PC-9 (cell line): ENCODE results near the gene FAM81A. TPM values are rescaled to one million over a fixed set of nuclear protein-coding genes. Genes with fewer than 3 reads are reported as not detected.
"Not testable (repeated sequence)": the region's sequence is repeated elsewhere in the genome, so short reads cannot be mapped to it uniquely, and the experiment has no call there.

ENCODE experiments used
- BruUV-seq: library from RNA; stranded (reverse); fragments of 400-500 nt; replicated peaks from 2 replicates; lab custom pipeline; 2021; lab: Mats Ljungman, UMichigan
- CTCF ChIA-PET: fragments of 300-600 bp; sonication (Branson Sonifier 250); formaldehyde crosslinking; loops from one replicate; lab custom pipeline; 2022; ENCODE audit warnings: antibody characterized with exemption; lab: Charles Lee
- POLR2A ChIA-PET: fragments of 300-600 bp; sonication (Branson Sonifier 250); formaldehyde crosslinking; loops from one replicate; lab custom pipeline; 2022; ENCODE audit warnings: antibody characterized with exemption; ENCODE audit not compliant: unreplicated experiment; lab: Charles Lee
- DNase-seq, 2 experiments: peaks; one replicate each; pipeline versions ENCODE4 v3.0.0 to v3.0.0-alpha.2; 2015 to 2022; ENCODE audit warnings: mixed read lengths in 1 of 2
- H2AFZ ChIP-seq: fragments of 200-600 bp; sonication (generic); 2 replicates; pipeline ENCODE4 v1.8.1; 2017; ENCODE audit warnings: antibody characterized with exemption
- H3F3A ChIP-seq: fragments of 200-600 bp; sonication (generic); 2 replicates; pipeline ENCODE4 v1.8.1; 2017; ENCODE audit warnings: antibody characterized with exemption, mild to moderate bottlenecking, low read depth; ENCODE audit not compliant: insufficient read depth
- H3K27ac ChIP-seq: fragments of 200-600 bp; sonication (generic); 2 replicates; pipeline ENCODE4 v1.6.1; 2016; ENCODE audit warnings: mixed run types
- H3K27me3 ChIP-seq: fragments of 200-600 bp; sonication (generic); 2 replicates; pipeline ENCODE4 v1.6.1; 2016; ENCODE audit warnings: low read depth, mixed run types; ENCODE audit not compliant: insufficient read depth
- H3K36me3 ChIP-seq: fragments of 200-600 bp; sonication (generic); 2 replicates; pipeline ENCODE4 v1.6.1; 2016; ENCODE audit warnings: low read depth, mixed run types
- H3K4me1 ChIP-seq: fragments of 200-600 bp; sonication (generic); replicated peaks from 2 replicates; pipeline ENCODE4 v1.6.1; 2016; ENCODE audit warnings: mixed run types; ENCODE audit not compliant: insufficient read depth
- H3K4me2 ChIP-seq: fragments of 200-600 bp; sonication (generic); 2 replicates; pipeline ENCODE4 v1.6.1; 2017; ENCODE audit warnings: mixed run types
- H3K4me3 ChIP-seq: fragments of 200-600 bp; sonication (generic); 2 replicates; pipeline ENCODE4 v1.6.1; 2016; ENCODE audit warnings: mixed run types
- H3K79me2 ChIP-seq: fragments of 200-600 bp; sonication (generic); 2 replicates; pipeline ENCODE4 v1.6.1; 2017; ENCODE audit warnings: low read depth, mixed run types
- H3K9me2 ChIP-seq: fragments of 200-600 bp; sonication (generic); 2 replicates; pipeline ENCODE4 v1.8.1; 2017; ENCODE audit warnings: mild to moderate bottlenecking; ENCODE audit not compliant: insufficient read depth
- H3K9me3 ChIP-seq: fragments of 200-600 bp; sonication (generic); 2 replicates; pipeline ENCODE4 v1.8.1; 2016; ENCODE audit warnings: low read depth; ENCODE audit not compliant: insufficient read depth
- H4K20me1 ChIP-seq: fragments of 200-600 bp; sonication (generic); 2 replicates; pipeline ENCODE4 v1.8.1; 2017; ENCODE audit not compliant: insufficient read depth
- EZH2 ChIP-seq: fragments of 200-600 bp; sonication (generic); IDR thresholded peaks from 2 replicates; pipeline ENCODE4 v1.8.0; 2017; ENCODE audit warnings: antibody characterized with exemption, low read depth
- intact Hi-C: fragments of 100-400 bp; cut with micrococcal nuclease; formaldehyde crosslinking; loops from one replicate; pipeline ENCODE4 v1.10.0; 2022; ENCODE audit not compliant: unreplicated experiment
- total RNA-seq: library from RNA; stranded (reverse); gene quantifications from 2 replicates; pipeline ENCODE4 v1.2.3, GENCODE V29; 2021
- TF ChIP-seq, protein P1 (sequence below): fragments of 200-600 bp; sonication (generic); conservative IDR thresholded peaks from 2 replicates; pipeline ENCODE4 v1.6.1; 2017; ENCODE audit warnings: mixed run types, antibody characterized with exemption, mild to moderate bottlenecking, moderate library complexity

The FAM81A gene
- total RNA-seq, 1 experiment from 2014 or later, result 7.0 TPM

DNA sequence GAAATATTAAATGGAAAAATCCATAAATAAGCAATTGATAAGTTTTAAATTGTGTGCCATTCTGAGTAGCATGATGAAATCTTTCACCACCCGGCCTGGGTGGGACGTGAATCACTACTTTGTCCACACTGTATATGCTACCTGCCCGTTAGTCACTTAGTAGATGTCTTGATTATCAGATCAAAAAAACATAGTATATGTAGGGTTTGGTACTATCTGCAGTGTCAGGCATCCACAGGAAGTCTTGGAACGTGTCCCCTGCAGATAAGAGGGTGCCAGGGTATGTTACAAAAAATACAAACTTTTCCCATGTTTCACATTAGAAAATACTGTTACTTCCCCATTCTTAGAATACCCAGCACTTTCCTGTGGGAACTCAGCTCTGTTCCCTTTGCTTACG is 35.2 kb downstream of the FAM81A start:
- H3F3A ChIP-seq, result no peaks in the 10 kb centered on the region
- H3K4me3 ChIP-seq, result no peak overlapping the region
- H3K27ac ChIP-seq, result no peak overlapping the region
- intact Hi-C loops, result no loop called here
- H3K4me1 ChIP-seq, result no peaks in the 10 kb centered on the region
- CTCF ChIA-PET, result interaction anchor here (0.6 kb wide), 1 partner anchor 34 kb away, joined by 3 read pairs; no protein-coding TSS in a partner anchor
- no peak overlapping the region for H2AFZ ChIP-seq
- H3K79me2 ChIP-seq, result no peaks in the 10 kb centered on the region
- BruUV-seq, result no TSS peak
- no peak overlapping the region for H3K4me2 ChIP-seq
- no peaks in the 10 kb centered on the region for H3K36me3 ChIP-seq
- H3K9me2 ChIP-seq, result no peaks in the 10 kb centered on the region
- H4K20me1 ChIP-seq, result no peaks in the 10 kb centered on the region
- H3K27me3 ChIP-seq, result no peaks in the 10 kb centered on the region
- POLR2A ChIA-PET, result no interaction called here
- TF ChIP-seq, protein P1, sequence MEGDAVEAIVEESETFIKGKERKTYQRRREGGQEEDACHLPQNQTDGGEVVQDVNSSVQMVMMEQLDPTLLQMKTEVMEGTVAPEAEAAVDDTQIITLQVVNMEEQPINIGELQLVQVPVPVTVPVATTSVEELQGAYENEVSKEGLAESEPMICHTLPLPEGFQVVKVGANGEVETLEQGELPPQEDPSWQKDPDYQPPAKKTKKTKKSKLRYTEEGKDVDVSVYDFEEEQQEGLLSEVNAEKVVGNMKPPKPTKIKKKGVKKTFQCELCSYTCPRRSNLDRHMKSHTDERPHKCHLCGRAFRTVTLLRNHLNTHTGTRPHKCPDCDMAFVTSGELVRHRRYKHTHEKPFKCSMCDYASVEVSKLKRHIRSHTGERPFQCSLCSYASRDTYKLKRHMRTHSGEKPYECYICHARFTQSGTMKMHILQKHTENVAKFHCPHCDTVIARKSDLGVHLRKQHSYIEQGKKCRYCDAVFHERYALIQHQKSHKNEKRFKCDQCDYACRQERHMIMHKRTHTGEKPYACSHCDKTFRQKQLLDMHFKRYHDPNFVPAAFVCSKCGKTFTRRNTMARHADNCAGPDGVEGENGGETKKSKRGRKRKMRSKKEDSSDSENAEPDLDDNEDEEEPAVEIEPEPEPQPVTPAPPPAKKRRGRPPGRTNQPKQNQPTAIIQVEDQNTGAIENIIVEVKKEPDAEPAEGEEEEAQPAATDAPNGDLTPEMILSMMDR, result no peak
- TF ChIP-seq EZH2, result no peak
- DNase-seq, result no peak
- H3K9me3 ChIP-seq, result no peaks in the 10 kb centered on the region

DNA sequence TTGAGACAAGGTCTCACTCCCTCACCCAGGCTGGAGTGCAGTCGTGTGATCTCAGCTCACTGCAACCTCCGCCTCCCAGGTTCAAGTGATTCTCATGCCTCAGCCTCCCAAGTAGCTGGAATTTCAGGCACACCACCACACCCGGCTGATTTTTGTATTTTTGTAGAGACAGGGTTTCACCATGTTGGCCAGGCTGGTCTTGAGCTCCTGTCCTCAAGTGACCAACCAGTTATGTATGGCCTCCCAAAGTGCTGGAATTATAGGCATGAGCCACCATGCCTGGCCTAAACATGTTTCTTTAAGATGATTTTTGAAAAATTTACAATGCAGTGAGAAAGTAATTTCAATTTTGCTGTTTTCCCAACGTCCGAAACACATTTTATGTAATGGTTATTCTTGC is 37.2 kb downstream of the FAM81A start:
- DNase-seq, H3K4me2 ChIP-seq, H3F3A ChIP-seq, H3K4me3 ChIP-seq, H3K79me2 ChIP-seq, H3K27ac ChIP-seq, CTCF ChIA-PET, H3K27me3 ChIP-seq, BruUV-seq, H3K4me1 ChIP-seq, H3K9me2 ChIP-seq, H2AFZ ChIP-seq, H3K36me3 ChIP-seq, intact Hi-C loops, H4K20me1 ChIP-seq, H3K9me3 ChIP-seq: not testable (repeated sequence)
- POLR2A ChIA-PET, result interaction anchor here (0.5 to 0.7 kb wide), 2 partner anchors 14 to 313 kb away, joined by 3 read pairs; no protein-coding TSS in a partner anchor

DNA sequence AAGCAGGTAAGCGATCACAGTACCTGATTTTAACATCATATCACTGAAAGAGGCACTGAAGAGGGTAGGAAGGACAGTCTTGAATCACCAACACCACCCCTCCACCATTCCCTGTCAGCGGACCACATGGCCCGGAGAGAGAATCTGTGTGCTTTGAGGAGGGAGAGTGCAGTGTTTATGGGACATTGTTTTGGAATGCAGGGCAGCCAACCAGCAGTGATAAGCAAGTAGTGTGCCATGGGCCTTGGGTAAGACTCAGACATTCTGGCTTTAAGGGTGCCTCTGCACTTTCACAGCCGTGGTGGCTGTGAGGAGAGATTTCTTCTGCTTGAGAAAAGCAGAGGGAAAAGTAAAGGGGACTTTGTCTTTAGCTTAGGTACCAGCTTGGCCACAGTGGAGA is 46.4 kb downstream of the FAM81A start:
- CTCF ChIA-PET, result no interaction called here
- H3K4me3 ChIP-seq, result no peak overlapping the region

More for the DNA sequence above, 46.4 kb downstream of the FAM81A start:
- Histone ChIP-seq H4K20me1 (no peaks in the 10 kb centered on the region), H3K9me3 (no peaks in the 10 kb centered on the region), H3K4me2 (no peak overlapping the region), H3K79me2 (no peaks in the 10 kb centered on the region), H3K27me3 (no peaks in the 10 kb centered on the region), H2AFZ (no peak overlapping the region), H3F3A (peaks cover 11% of the 10 kb centered on the region; the same call in 1 of the 2 replicates), H3K9me2 (no peaks in the 10 kb centered on the region), H3K36me3 (no peaks in the 10 kb centered on the region), H3K4me1 (peaks cover 13% of the 10 kb centered on the region), H3K27ac (no peak overlapping the region)
- TF ChIP-seq, protein P1, result no peak
- no peak for TF ChIP-seq EZH2
- POLR2A ChIA-PET, result no interaction called here
- BruUV-seq, result no TSS peak
- DNase-seq, result no peak
- intact Hi-C loops, result no loop called here
